K562 (cell line): ENCODE measurements around the gene UQCRHL. TPM values are rescaled to one million over a fixed set of nuclear protein-coding genes. Genes with fewer than 3 reads are reported as not detected.

Experiments
- ATAC-seq: fragments of 200-7000 bp; cut with Tn5 transposase; 3 replicates; pipeline ENCODE4 v1.9.1; 2020; ENCODE audit warnings: moderate library complexity
- BruUV-seq: library from RNA; stranded (reverse); fragments of 400-500 nt; replicated peaks from 2 replicates; lab custom pipeline; 2021; lab: Mats Ljungman, UMichigan
- CTCF ChIA-PET: fragments of 300-600 bp; formaldehyde crosslinking; extraction: SDS; loops from one replicate; lab custom pipeline; 2021; ENCODE audit warnings: low intra/inter-chr PET ratio; lab: Yijun Ruan, JAX
- POLR2A ChIA-PET: fragments of 300-600, 350-650 bp; sonication (Branson Sonifier 250); formaldehyde crosslinking; extraction: SDS; loops from one replicate; lab custom pipeline; 2021; ENCODE audit warnings: antibody characterized with exemption, inconsistent platforms; lab: Yijun Ruan, JAX
- DNase-seq, 4 experiments: peaks; one replicate each; pipeline versions ENCODE4 v3.0.0 to v3.0.0-alpha.2; 2011 to 2018; ENCODE audit warnings: low spot score in 3 of 4, mixed read lengths in 3 of 4; ENCODE audit errors: extremely low read depth in 1 of 4
- FAIRE-seq: peaks from 2 replicates; lab custom pipeline; 2011; peaks lifted over from hg19 to GRCh38; lab: Jason Lieb, UNC
- H2AFZ ChIP-seq: 2 replicates; pipeline ENCODE4 v1.6.0; 2011; ENCODE audit warnings: low read depth, low read length, control low read depth, inconsistent platforms
- H3K27ac ChIP-seq: fragments of 200-600 bp; 3 replicates; pipeline ENCODE4 v1.8.0; 2011; ENCODE audit warnings: low read depth, mild to moderate bottlenecking, control low read depth, inconsistent platforms, low read length, moderate library complexity, mixed read lengths; ENCODE audit errors: extremely low read depth
- H3K27me3 ChIP-seq, 2 experiments: fragments of 300-600 bp in 1 of 2; 2 replicates in 1 of 2; 3 replicates in 1 of 2; pipeline versions ENCODE4 v1.6.0 to v1.8.0; 2011; ENCODE audit warnings: inconsistent platforms in 2 of 2, low read length in 2 of 2, mild to moderate bottlenecking in 1 of 2, mixed read lengths in 1 of 2, moderate library complexity in 1 of 2; ENCODE audit not compliant: control insufficient read depth in 2 of 2, insufficient read depth in 2 of 2
- H3K36me3 ChIP-seq: fragments of 300-600 bp; 3 replicates; pipeline ENCODE4 v1.8.0; 2011; ENCODE audit warnings: mild to moderate bottlenecking, low read length, inconsistent platforms; ENCODE audit not compliant: control insufficient read depth, insufficient read depth
- H3K4me1 ChIP-seq, 2 experiments: fragments of 200-600 bp in 1 of 2; replicated peaks in 1 of 2; 2 replicates in 1 of 2; 3 replicates in 1 of 2; pipeline versions ENCODE4 v1.5.1 to v1.8.0; 2011; ENCODE audit warnings: inconsistent platforms in 2 of 2, low read length in 2 of 2, mild to moderate bottlenecking in 1 of 2, mixed read lengths in 1 of 2, moderate library complexity in 1 of 2; ENCODE audit not compliant: control insufficient read depth in 2 of 2, insufficient read depth in 2 of 2
- H3K4me2 ChIP-seq: 2 replicates; pipeline ENCODE4 v1.6.1; 2011; ENCODE audit warnings: low read length, control low read depth, inconsistent platforms, mixed read lengths; ENCODE audit not compliant: insufficient read depth
- H3K4me3 ChIP-seq: fragments of 200-600 bp; sonication (generic), shearing (Covaris generic); 2 replicates; pipeline ENCODE4 v1.5.1; 2016; ENCODE audit warnings: control low read depth, inconsistent platforms
- H3K79me2 ChIP-seq: fragments of 200-600 bp; 3 replicates; pipeline ENCODE4 v1.8.0; 2011; ENCODE audit warnings: low read length, inconsistent platforms; ENCODE audit not compliant: control insufficient read depth, insufficient read depth
- H3K9ac ChIP-seq, 2 experiments: 2 replicates each; pipeline versions ENCODE4 v1.6.0 to v1.6.1; 2011; ENCODE audit warnings: low read depth in 2 of 2, low read length in 2 of 2, control low read depth in 1 of 2, inconsistent platforms in 1 of 2, mild to moderate bottlenecking in 1 of 2, mixed read lengths in 1 of 2; ENCODE audit not compliant: insufficient read depth in 1 of 2
- H3K9me1 ChIP-seq: one replicate; pipeline ENCODE4 v1.6.0; 2011; ENCODE audit warnings: inconsistent platforms, mild to moderate bottlenecking, low read length, moderate library complexity; ENCODE audit not compliant: control insufficient read depth, insufficient read depth
- H3K9me3 ChIP-seq: replicated peaks from 2 replicates; pipeline ENCODE4 v1.5.1; 2011; ENCODE audit warnings: low read depth, low read length, inconsistent platforms; ENCODE audit not compliant: control insufficient read depth, insufficient read depth
- H4K20me1 ChIP-seq: replicated peaks from 2 replicates; pipeline ENCODE4 v1.6.1; 2011; ENCODE audit warnings: low read length, inconsistent platforms, mixed read lengths; ENCODE audit not compliant: control insufficient read depth, insufficient read depth
- ATF7 ChIP-seq: fragments of 450-650 bp; IDR thresholded peaks from 2 replicates; pipeline ENCODE4 v1.7.1; 2014; ENCODE audit warnings: mild to moderate bottlenecking, moderate library complexity
- GATA2 ChIP-seq: sonication (generic); formaldehyde crosslinking; IDR thresholded peaks from 2 replicates; pipeline ENCODE4 v1.4.0; 2020; ENCODE audit warnings: mild to moderate bottlenecking, missing genetic modification reagents
- HCFC1 ChIP-seq: IDR thresholded peaks from 2 replicates; pipeline ENCODE4 v1.6.1; 2012; ENCODE audit warnings: low read depth, low read length, improper control_type of control experiment
- HMGN3 ChIP-seq: IDR thresholded peaks from 2 replicates; pipeline ENCODE4 v1.6.1; 2011; ENCODE audit warnings: borderline replicate concordance, low read depth, mild to moderate bottlenecking, mixed read lengths, low read length; ENCODE audit not compliant: insufficient read length; ENCODE audit errors: extremely low read depth
- L3MBTL2 ChIP-seq: fragments of 450-650 bp; IDR thresholded peaks from 2 replicates; pipeline ENCODE4 v1.6.1; 2016; ENCODE audit warnings: mild to moderate bottlenecking, moderate library complexity
- NFRKB ChIP-seq: fragments of 450-650 bp; IDR thresholded peaks from 2 replicates; pipeline ENCODE4 v1.6.1; 2016; ENCODE audit warnings: low read depth
- NRF1 ChIP-seq, 2 experiments: fragments of 450-650 bp; IDR thresholded peaks in 1 of 2; conservative IDR thresholded peaks in 1 of 2; 2 replicates each; pipeline ENCODE4 v1.6.1; 2014; ENCODE audit warnings: mild to moderate bottlenecking in 2 of 2
- POLR2B ChIP-seq: fragments of 450-650 bp; IDR thresholded peaks from 2 replicates; pipeline ENCODE4 v1.6.1; 2018; ENCODE audit warnings: low read depth; ENCODE audit not compliant: partially characterized antibody
- PTBP1 ChIP-seq: fragments of 200-400 bp; formaldehyde crosslinking; IDR thresholded peaks from 2 replicates; pipeline ENCODE4 v1.6.1; 2017; ENCODE audit warnings: low read depth, low read length
- RBM25 ChIP-seq: fragments of 200-400 bp; formaldehyde crosslinking; IDR thresholded peaks from 2 replicates; pipeline ENCODE4 v1.6.1; 2018; ENCODE audit warnings: low read length, low read depth, moderate library complexity; ENCODE audit not compliant: severe bottlenecking
- RHOXF2B ChIP-seq: fragments of 250-450 bp; sonication (Bioruptor Pico); conservative IDR thresholded peaks from 2 replicates; pipeline ENCODE4 v1.5.1; 2021
- TEAD1 ChIP-seq, 2 experiments: fragments of 450-650 bp in 1 of 2; sonication (generic) in 1 of 2; formaldehyde crosslinking; IDR thresholded peaks; 2 replicates each; pipeline versions ENCODE4 v1.4.0 to v1.8.0; 2020 to 2022; ENCODE audit warnings: mild to moderate bottlenecking in 2 of 2, missing genetic modification reagents in 1 of 2
- ZFPM2 ChIP-seq: fragments of 250-450 bp; sonication (Bioruptor Pico); IDR thresholded peaks from 2 replicates; pipeline ENCODE4 v1.5.1; 2022; ENCODE audit warnings: mild to moderate bottlenecking
- ZNF41 ChIP-seq: fragments of 250-450 bp; sonication (Bioruptor Pico); conservative IDR thresholded peaks from 2 replicates; pipeline ENCODE4 v1.4.0; 2020; ENCODE audit warnings: mild to moderate bottlenecking
- WGBS: fragments of 100-300 bp; shearing (Covaris generic); methylation state at CpG from one replicate; pipeline ENCODE4 v1.1.6; 2016; ENCODE audit warnings: low coverage, mixed read lengths; ENCODE audit not compliant: insufficient coverage; ENCODE audit errors: missing lambda C conversion rate; 5-methylcytosine and 5-hydroxymethylcytosine counted together
- in situ Hi-C: fragments of 300-500 bp; cut with MboI; formaldehyde crosslinking; loops from 4 replicates; pipeline ENCODE4 v1.15.0; 2018; ENCODE audit warnings: inconsistent platforms, mixed read lengths
- intact Hi-C: fragments of 100-400 bp; cut with micrococcal nuclease; formaldehyde crosslinking; loops from 2 replicates; pipeline ENCODE4 v1.14.2; 2022
- polyA plus RNA-seq, 8 experiments: library from polyadenylated mRNA; depleted of rRNA in 4 of 8; stranded (reverse) in 5 of 8; unstranded in 3 of 8; fragments of >200 nt; fragmentation: Nextera tagmentation in 2 of 8; fragmentation: Illumina TruSeq in 1 of 8; extraction: Ambion mirVana in 2 of 8; extraction: Trizol in 1 of 8; gene quantifications; 2 replicates each; pipeline versions ENCODE4 v1.2.1 to v1.2.3, GENCODE V29; 2011 to 2014; ENCODE audit warnings: inconsistent platforms in 1 of 8, missing spikeins in 1 of 8
- total RNA-seq, 7 experiments: library from RNA; depleted of rRNA in 6 of 7; stranded (reverse); fragments of >200 nt in 6 of 7; fragmentation: Illumina TruSeq in 2 of 7; extraction: Trizol in 2 of 7; gene quantifications; 2 replicates each; pipeline versions ENCODE4 v1.2.1 to v1.2.3, GENCODE V29; 2011 to 2021; ENCODE audit warnings: low replicate concordance in 1 of 7
- TF ChIP-seq, protein P1 (sequence below): fragments of 200-800 bp; sonication (Bioruptor generic); IDR thresholded peaks from 2 replicates; pipeline ENCODE4 v1.6.1; 2017; ENCODE audit warnings: missing genetic modification characterization, missing compliant biosample characterization
- TF ChIP-seq, protein P2 (sequence below), 2 experiments: fragments of 250-450 bp in 1 of 2; fragments of 450-650 bp in 1 of 2; sonication (Bioruptor Pico) in 1 of 2; IDR thresholded peaks; 2 replicates each; pipeline versions ENCODE4 v1.6.1 to v1.8.0; 2016 to 2021; ENCODE audit warnings: mild to moderate bottlenecking in 2 of 2, moderate library complexity in 2 of 2, missing compliant biosample characterization in 1 of 2, missing genetic modification characterization in 1 of 2
- TF ChIP-seq, protein P3 (sequence below): fragments of 250-450 bp; sonication (Bioruptor Pico); IDR thresholded peaks from 2 replicates; pipeline ENCODE4 v1.8.0; 2021; ENCODE audit warnings: moderate library complexity, mild to moderate bottlenecking, inconsistent platforms

UQCRHL gene
- total and polyA plus RNA-seq, 9 of the 15 experiments (the other 6 are each of a cell fraction or from before 2014, with no cell fraction given), result 5.1 to 41.3 (median 21.8) TPM

DNA sequence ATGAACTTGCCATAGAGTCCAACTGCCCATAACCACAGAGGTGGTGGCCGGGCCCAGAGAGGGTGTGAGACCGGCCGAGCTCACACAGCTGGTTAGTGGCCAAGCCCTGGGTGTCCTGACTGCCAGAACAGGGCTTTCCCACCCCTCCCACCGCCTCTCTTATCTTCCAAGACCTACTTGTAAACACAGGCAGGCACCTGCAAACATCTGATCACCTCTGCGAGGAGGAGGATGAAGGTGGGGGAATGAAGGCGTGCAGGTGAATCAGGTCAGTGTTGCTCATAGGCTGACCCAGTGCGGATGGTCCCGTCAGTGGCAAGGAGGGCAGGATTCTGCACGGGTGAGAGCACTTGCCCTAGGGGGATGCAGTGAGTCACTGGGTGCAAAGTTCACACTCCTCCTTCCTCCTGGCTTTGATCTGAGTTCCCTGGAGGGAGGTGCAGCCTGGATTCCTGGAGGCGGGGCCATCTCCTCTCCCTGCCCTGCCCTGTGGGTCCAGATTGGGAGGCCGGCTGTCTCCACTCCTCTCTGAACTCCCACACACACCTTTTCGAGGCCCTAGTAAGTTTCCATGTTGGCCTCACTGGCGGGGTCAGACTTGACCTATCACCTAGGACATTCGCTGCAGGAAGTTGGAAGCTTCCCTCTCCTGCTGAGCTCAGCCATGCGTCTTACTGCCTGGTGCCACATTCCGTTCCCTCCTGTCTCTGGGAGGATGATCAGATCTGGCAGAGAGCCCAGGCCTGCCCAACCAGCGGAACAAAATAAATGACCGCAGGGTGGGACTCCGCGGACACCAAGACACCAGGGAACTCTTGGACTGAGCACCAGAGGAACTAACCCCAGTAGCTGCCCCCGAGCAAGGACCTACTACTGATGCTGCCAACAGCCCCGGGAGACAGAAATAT lies 7.3 kb downstream of the UQCRHL start:
- 9% methylated on average over 22 of the region's 22 CpGs for WGBS
- Histone ChIP-seq H3K79me2 (no peaks in the 10 kb centered on the region), H3K36me3 (no peaks in the 10 kb centered on the region), H3K27me3 (no peaks in the 10 kb centered on the region), H3K4me1 (peaks cover 32 to 41% of the 10 kb centered on the region in 2 experiments), H3K9me1 (peaks cover 4% of the 10 kb centered on the region), H3K9me3 (no peaks in the 10 kb centered on the region), H3K27ac (no peak overlapping the region), H2AFZ (peak overlapping the region; percentile 71), H3K4me2 (peak overlapping the region; percentile 38; the same call in 1 of the 2 replicates), H4K20me1 (no peaks in the 10 kb centered on the region), H3K9ac (peak overlapping the region in 1 of 2 experiments; percentile 40; a peak in 2 of 4 replicates), H3K4me3 (no peak overlapping the region)
- peak; percentile 73 for FAIRE-seq
- intact Hi-C loops (loop anchor here (5.0 kb wide), 1 partner anchor 257 kb away; no protein-coding TSS in a partner anchor), in situ Hi-C loops (no loop called here)
- CTCF ChIA-PET, result no interaction called here
- POLR2A ChIA-PET, result interaction anchor here (0.5 to 1.2 kb wide), 6 partner anchors 19 to 367 kb away, joined by 3 to 4 read pairs (median 3); no protein-coding TSS in a partner anchor
- DNase-seq, result peak; percentile 75 to 87 (median 82)
- no TSS peak for BruUV-seq
- peak; percentile 55 for ATAC-seq
- TF ChIP-seq POLR2B, result no peak
- TF ChIP-seq RHOXF2B, result no peak
- peak; percentile 58 for TF ChIP-seq RBM25
- no peak for TF ChIP-seq PTBP1
- TF ChIP-seq ZFPM2 (CRISPR knock-in tag), result no peak
- TF ChIP-seq NFRKB, result no peak
- TF ChIP-seq HCFC1, result no peak
- no peak for TF ChIP-seq TEAD1 (CRISPR knock-in tag; IDR thresholded peaks at IDR 0.05)
- TF ChIP-seq, protein P1, sequence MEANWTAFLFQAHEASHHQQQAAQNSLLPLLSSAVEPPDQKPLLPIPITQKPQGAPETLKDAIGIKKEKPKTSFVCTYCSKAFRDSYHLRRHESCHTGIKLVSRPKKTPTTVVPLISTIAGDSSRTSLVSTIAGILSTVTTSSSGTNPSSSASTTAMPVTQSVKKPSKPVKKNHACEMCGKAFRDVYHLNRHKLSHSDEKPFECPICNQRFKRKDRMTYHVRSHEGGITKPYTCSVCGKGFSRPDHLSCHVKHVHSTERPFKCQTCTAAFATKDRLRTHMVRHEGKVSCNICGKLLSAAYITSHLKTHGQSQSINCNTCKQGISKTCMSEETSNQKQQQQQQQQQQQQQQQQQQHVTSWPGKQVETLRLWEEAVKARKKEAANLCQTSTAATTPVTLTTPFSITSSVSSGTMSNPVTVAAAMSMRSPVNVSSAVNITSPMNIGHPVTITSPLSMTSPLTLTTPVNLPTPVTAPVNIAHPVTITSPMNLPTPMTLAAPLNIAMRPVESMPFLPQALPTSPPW (CRISPR knock-in tag), result peak; percentile 43
- TF ChIP-seq L3MBTL2, result peak; percentile 68; the same call in 1 of the 2 replicates
- TF ChIP-seq, protein P2, sequence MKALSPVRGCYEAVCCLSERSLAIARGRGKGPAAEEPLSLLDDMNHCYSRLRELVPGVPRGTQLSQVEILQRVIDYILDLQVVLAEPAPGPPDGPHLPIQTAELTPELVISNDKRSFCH (CRISPR knock-in tag; IDR thresholded peaks at IDR 0.05), result no peak
- TF ChIP-seq, protein P2 (tag; IDR thresholded peaks at IDR 0.05), result 0 out of 2 replicates have a peak, but pooled peaks have one; percentile 17
- TF ChIP-seq ATF7, result peak; percentile 56
- TF ChIP-seq, protein P3, sequence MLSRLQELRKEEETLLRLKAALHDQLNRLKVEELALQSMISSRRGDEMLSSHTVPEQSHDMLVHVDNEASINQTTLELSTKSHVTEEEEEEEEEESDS, result no peak
- peak; percentile 53; the same call in 1 of the 2 replicates for TF ChIP-seq GATA2 (CRISPR knock-in tag)
- TF ChIP-seq ZNF41 (CRISPR knock-in tag), result no peak
- peak; percentile 16 for TF ChIP-seq HMGN3
- TF ChIP-seq NRF1 (conservative IDR thresholded peaks at IDR 0.05 in 1 of 2, IDR thresholded peaks at IDR 0.05 in 1 of 2), result peak; percentile 8 to 46
